K562 (cell line): ENCODE measurements around the gene NDUFA5. TPM values are rescaled to one million over a fixed set of nuclear protein-coding genes. Genes with fewer than 3 reads are reported as not detected.
A peak's percentile ranks its signal among the peaks of the same experiment; 100 is the strongest.

Experiments used
- CBFA2T2 ChIP-seq: fragments of 450-650 bp; conservative IDR thresholded peaks from 2 replicates; pipeline ENCODE4 v1.6.1; 2017; ENCODE audit warnings: mild to moderate bottlenecking
- ELF4 ChIP-seq: fragments of 450-650 bp; formaldehyde crosslinking; IDR thresholded peaks from 2 replicates; pipeline ENCODE4 v1.4.0; 2022; ENCODE audit warnings: missing genetic modification characterization
- FOXP4 ChIP-seq: sonication (generic); formaldehyde crosslinking; IDR thresholded peaks from 2 replicates; pipeline ENCODE4 v1.8.0; 2022; ENCODE audit warnings: mild to moderate bottlenecking, missing genetic modification reagents, borderline replicate concordance
- KDM1A ChIP-seq, 2 experiments: fragments of 450-650 bp; IDR thresholded peaks; 2 replicates each; pipeline ENCODE4 v1.6.1; 2016; ENCODE audit warnings: mild to moderate bottlenecking in 2 of 2
- MED1 ChIP-seq: sonication (generic); formaldehyde crosslinking; IDR thresholded peaks from 2 replicates; pipeline ENCODE4 v1.8.1; 2023; ENCODE audit warnings: missing genetic modification reagents, borderline replicate concordance
- NCOR1 ChIP-seq: fragments of 450-650 bp; IDR thresholded peaks from 2 replicates; pipeline ENCODE4 v1.6.1; 2016; ENCODE audit warnings: mild to moderate bottlenecking, moderate library complexity
- NR0B1 ChIP-seq: fragments of 450-650 bp; IDR thresholded peaks from one replicate; pipeline ENCODE4 v1.6.1; 2018; ENCODE audit warnings: mild to moderate bottlenecking, moderate library complexity; ENCODE audit not compliant: partially characterized antibody
- PKNOX1 ChIP-seq: fragments of 450-650 bp; IDR thresholded peaks from 2 replicates; pipeline ENCODE4 v1.6.1; 2016
- ZNF184 ChIP-seq: sonication (generic); formaldehyde crosslinking; IDR thresholded peaks from 2 replicates; pipeline ENCODE4 v1.5.0; 2020; ENCODE audit warnings: missing genetic modification reagents
- ZNF280A ChIP-seq: fragments of 450-650 bp; IDR thresholded peaks from 2 replicates; pipeline ENCODE4 v1.6.1; 2018; ENCODE audit warnings: mild to moderate bottlenecking, low read depth; ENCODE audit not compliant: partially characterized antibody
- ZNF316 ChIP-seq: fragments of 450-650 bp; IDR thresholded peaks from 2 replicates; pipeline ENCODE4 v1.6.1; 2016
- ZNF347 ChIP-seq: fragments of 450-650 bp; formaldehyde crosslinking; IDR thresholded peaks from 2 replicates; pipeline ENCODE4 v1.4.0; 2020; ENCODE audit warnings: low read depth, mild to moderate bottlenecking, moderate library complexity
- ZNF431 ChIP-seq: sonication (generic); formaldehyde crosslinking; IDR thresholded peaks from 2 replicates; pipeline ENCODE4 v1.8.0; 2022; ENCODE audit warnings: mild to moderate bottlenecking, missing genetic modification reagents
- polyA plus RNA-seq, 8 experiments: library from polyadenylated mRNA; depleted of rRNA in 4 of 8; stranded (reverse) in 5 of 8; unstranded in 3 of 8; fragments of >200 nt; fragmentation: Nextera tagmentation in 2 of 8; fragmentation: Illumina TruSeq in 1 of 8; extraction: Ambion mirVana in 2 of 8; extraction: Trizol in 1 of 8; gene quantifications; 2 replicates each; pipeline versions ENCODE4 v1.2.1 to v1.2.3, GENCODE V29; 2011 to 2014; ENCODE audit warnings: inconsistent platforms in 1 of 8, missing spikeins in 1 of 8
- total RNA-seq, 7 experiments: library from RNA; depleted of rRNA in 6 of 7; stranded (reverse); fragments of >200 nt in 6 of 7; fragmentation: Illumina TruSeq in 2 of 7; extraction: Trizol in 2 of 7; gene quantifications; 2 replicates each; pipeline versions ENCODE4 v1.2.1 to v1.2.3, GENCODE V29; 2011 to 2021; ENCODE audit warnings: low replicate concordance in 1 of 7
- TF ChIP-seq, protein P1 (sequence below): sonication (generic); formaldehyde crosslinking; IDR thresholded peaks from 2 replicates; pipeline ENCODE4 v1.5.0; 2020; ENCODE audit warnings: missing genetic modification reagents
- TF ChIP-seq, protein P2 (sequence below): fragments of 250-450 bp; sonication (Bioruptor Pico); IDR thresholded peaks from 2 replicates; pipeline ENCODE4 v1.4.0; 2020; ENCODE audit warnings: mild to moderate bottlenecking, moderate library complexity

The NDUFA5 gene
- total and polyA plus RNA-seq, 9 of the 15 experiments (the other 6 are each of a cell fraction or from before 2014, with no cell fraction given): 155 to 677 (median 269) TPM

DNA sequence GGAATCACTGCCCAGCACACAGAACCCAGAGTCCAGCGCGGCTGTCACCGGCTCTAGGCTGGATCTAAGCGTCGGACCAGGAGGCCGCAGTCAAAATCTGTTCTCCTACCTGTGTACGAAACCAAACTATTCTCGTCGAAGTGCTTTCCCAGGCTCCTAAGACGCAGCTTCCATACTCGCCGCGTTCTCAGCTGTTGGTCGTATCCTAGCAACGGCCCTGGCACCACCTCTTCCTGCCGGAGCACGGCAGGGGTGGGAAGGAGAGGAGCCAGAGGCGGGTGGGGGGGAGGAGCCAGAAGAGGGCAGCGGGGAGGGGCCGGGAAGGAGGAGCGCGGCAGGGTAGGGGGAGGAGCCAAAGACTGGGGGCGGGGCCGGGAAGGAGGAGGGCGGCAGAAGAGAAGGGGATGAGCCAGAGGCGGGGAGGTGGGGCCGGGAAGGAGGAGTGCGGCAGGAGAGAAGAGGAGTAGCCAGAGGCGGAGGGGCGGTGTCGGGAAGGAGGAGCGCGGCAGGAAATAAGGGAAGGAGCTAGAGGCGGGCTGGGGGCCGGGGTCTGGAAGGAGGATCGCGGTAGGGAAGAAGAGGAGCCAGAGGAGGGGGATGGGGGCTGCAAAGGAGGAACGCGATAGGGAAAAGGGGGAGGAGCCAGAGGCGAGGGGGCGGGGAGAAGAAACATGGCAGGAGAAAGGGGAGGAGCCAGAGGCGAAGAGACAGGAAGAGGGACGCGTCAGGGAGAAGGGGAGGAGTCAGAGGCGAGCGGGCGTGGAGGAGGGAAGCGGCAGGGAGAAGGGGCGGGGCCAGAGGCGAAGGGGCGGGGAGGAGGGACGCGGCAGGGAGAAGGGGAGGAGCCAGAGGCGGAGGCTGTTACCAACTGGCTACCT is 23.0 kb downstream of the NDUFA5 start, which contains the start of gene IQUB (continued):
- TF ChIP-seq ZNF431 (CRISPR knock-in tag) (no peak), ZNF316 (0 out of 2 replicates have a peak, but pooled peaks have one; percentile 28), FOXP4 (no peak), NR0B1 (no peak), ZNF280A (no peak), MED1 (CRISPR knock-in tag) (no peak), CBFA2T2 (no peak), NCOR1 (no peak), KDM1A (IDR thresholded peaks at IDR 0.05) (no peak), ELF4 (CRISPR knock-in tag) (peak; percentile 98), PKNOX1 (peak; percentile 90), ZNF184 (CRISPR knock-in tag) (no peak), ZNF347 (CRISPR knock-in tag) (no peak)
- TF ChIP-seq, protein P1, sequence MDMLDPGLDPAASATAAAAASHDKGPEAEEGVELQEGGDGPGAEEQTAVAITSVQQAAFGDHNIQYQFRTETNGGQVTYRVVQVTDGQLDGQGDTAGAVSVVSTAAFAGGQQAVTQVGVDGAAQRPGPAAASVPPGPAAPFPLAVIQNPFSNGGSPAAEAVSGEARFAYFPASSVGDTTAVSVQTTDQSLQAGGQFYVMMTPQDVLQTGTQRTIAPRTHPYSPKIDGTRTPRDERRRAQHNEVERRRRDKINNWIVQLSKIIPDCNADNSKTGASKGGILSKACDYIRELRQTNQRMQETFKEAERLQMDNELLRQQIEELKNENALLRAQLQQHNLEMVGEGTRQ (CRISPR knock-in tag): no peak
- TF ChIP-seq, protein P2, sequence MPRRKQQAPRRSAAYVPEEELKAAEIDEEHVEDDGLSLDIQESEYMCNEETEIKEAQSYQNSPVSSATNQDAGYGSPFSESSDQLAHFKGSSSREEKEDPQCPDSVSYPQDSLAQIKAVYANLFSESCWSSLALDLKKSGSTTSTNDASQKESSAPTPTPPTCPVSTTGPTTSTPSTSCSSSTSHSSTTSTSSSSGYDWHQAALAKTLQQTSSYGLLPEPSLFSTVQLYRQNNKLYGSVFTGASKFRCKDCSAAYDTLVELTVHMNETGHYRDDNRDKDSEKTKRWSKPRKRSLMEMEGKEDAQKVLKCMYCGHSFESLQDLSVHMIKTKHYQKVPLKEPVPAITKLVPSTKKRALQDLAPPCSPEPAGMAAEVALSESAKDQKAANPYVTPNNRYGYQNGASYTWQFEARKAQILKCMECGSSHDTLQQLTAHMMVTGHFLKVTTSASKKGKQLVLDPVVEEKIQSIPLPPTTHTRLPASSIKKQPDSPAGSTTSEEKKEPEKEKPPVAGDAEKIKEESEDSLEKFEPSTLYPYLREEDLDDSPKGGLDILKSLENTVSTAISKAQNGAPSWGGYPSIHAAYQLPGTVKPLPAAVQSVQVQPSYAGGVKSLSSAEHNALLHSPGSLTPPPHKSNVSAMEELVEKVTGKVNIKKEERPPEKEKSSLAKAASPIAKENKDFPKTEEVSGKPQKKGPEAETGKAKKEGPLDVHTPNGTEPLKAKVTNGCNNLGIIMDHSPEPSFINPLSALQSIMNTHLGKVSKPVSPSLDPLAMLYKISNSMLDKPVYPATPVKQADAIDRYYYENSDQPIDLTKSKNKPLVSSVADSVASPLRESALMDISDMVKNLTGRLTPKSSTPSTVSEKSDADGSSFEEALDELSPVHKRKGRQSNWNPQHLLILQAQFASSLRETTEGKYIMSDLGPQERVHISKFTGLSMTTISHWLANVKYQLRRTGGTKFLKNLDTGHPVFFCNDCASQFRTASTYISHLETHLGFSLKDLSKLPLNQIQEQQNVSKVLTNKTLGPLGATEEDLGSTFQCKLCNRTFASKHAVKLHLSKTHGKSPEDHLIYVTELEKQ (CRISPR knock-in tag): no peak
